ENCODE data around the gene LDLRAD1.
"Not testable (repeated sequence)": the region's sequence is repeated elsewhere in the genome, so short reads cannot be mapped to it uniquely, and the experiment has no call there.

DNA sequence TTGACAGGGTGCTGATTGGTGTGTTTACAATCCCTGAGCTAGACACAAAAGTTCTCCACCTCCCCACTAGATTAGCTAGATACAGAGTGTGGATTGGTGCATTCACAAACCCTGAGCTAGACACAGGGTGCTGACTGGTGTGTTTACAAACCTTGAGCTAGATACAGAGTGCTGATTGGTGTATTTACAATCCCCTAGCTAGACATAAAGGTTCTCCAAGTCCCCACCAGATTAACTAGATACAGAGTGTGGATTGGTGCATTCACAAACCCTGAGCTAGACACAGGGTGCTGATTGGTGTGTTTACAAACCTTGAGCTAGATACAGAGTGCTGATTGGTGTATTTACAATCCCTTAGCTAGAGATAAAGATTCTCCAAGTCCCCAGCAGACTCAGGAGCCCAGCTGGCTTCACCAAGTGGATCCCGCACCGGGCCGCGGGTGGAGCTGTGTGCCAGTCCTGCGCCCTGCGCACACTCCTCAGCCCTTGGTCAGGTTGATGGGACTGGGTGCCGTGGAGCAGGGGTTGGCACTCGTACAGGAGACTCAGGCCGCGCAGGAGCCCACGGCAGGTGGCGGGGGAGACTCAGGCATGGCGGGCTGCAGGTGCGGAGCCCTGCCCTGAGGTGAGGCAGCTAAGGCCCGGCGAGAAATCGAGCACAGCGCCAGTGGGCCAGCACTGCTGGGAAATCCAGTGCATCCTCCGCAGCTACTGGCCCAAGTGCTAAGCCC lies 14.1 kb downstream of the LDLRAD1 start:
- TF ChIP-seq EZH2 (IDR thresholded peaks at IDR 0.05; ENCODE audit: borderline replicate concordance, low read depth, low read length, severe bottlenecking); POLR2AphosphoS5 (IDR thresholded peaks at IDR 0.05; ENCODE audit: insufficient read depth, low read depth, low read length); POLR2A (IDR thresholded peaks at IDR 0.05; ENCODE audit: low read depth, low read length): not testable (repeated sequence)
- TF ChIP-seq, protein P1, sequence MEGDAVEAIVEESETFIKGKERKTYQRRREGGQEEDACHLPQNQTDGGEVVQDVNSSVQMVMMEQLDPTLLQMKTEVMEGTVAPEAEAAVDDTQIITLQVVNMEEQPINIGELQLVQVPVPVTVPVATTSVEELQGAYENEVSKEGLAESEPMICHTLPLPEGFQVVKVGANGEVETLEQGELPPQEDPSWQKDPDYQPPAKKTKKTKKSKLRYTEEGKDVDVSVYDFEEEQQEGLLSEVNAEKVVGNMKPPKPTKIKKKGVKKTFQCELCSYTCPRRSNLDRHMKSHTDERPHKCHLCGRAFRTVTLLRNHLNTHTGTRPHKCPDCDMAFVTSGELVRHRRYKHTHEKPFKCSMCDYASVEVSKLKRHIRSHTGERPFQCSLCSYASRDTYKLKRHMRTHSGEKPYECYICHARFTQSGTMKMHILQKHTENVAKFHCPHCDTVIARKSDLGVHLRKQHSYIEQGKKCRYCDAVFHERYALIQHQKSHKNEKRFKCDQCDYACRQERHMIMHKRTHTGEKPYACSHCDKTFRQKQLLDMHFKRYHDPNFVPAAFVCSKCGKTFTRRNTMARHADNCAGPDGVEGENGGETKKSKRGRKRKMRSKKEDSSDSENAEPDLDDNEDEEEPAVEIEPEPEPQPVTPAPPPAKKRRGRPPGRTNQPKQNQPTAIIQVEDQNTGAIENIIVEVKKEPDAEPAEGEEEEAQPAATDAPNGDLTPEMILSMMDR (IDR thresholded peaks at IDR 0.05; ENCODE audit: extremely low read depth in 1 of 2, insufficient read depth in 1 of 2, low read depth in 1 of 2, low read length in 2 of 2), result not testable (repeated sequence)

Measured in endothelial cell of umbilical vein (primary cell).